NK-92 (cell line): ENCODE measurements around the gene MLXIP.

Experiments used
- DNase-seq: peaks from one replicate; lab custom pipeline; 2025; ENCODE audit not compliant: unreplicated experiment; lab: John Stamatoyannopoulos, UW

Gene MLXIP

DNA sequence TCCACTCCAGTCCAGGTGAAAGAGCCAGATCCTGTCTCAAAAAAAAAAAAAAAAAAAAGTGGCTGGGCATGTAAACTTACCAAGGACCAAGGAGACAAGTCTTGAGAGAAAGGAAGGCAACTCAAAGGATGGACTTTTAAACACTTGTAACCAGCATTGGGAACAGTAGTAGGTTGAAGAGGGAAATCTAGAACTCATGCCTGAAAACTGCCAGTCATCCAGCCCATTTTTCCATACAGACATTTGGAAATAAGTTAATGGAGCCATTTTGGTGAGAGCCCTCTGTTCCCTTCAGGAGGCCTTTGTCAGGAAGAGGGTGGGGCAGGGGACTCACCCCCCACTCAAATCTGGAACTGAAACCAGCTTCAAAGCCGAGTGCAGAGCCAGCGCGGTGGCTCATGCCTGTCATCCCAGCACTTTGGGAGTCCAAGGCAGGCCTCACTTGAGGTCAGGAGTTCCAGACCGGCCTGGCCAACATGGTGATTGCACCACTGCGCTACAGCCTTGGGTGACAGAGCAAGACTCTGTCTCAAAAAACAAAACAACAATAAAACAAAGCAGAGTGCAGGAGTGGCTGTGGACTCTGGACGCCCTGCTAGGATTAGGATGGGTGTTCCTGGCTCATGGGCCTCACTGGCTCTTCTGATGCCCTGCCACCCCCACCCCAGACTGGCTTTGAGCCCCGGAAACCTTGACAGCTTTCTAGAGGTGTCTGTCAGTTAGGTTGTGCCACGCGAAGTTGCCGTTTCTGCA is 1.6 kb upstream of the MLXIP start:
- no peak for DNase-seq

DNA sequence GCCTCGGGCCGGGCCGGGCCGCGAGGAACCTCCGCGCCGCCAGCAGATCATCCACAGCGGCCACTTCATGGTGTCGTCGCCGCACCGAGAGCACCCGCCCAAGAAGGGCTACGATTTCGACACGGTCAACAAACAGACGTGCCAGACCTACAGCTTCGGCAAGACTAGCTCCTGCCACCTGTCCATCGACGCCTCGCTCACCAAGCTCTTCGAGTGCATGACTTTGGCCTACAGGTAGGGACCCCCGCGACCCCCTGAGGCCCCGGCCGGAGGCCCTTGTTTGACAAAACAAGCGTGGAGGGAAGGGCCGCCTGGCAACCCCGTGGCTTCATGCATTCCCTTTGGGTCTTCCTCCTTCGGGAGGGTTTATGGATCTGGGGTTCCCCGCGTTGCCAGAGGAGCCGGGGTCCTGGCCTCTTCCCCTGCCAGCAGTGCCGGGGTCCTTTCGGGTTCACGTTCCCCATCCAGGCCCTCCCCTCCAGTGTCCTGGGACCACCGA is 526 bp downstream of the MLXIP start:
- no peak for DNase-seq

DNA sequence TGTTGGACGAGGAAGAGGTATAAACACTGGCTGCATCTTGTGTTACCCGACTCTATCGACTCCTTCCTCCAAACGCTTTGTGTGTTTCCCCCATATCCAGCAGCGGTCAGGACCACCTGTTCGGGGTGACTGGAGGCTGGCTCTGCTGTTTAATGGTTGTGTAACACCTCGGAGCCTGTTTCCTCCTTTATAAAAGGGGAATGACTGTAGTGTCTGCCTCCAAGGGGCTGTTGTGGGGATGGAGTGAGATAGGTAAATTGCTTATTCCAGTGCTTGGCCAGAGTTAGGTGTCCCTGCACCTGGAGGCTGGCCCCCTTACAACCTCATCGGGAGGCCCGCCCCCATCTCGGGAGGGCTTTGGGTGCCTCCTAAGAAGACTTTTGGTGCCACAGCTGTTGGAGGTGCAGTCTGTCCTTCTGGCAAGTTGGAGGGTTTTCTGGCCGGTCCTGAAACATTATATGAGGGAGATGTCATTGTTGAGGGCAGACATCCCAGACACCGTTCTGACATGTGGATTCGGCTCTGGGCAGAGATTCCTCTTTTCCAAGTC is 1.1 kb downstream of the MLXIP start:
- DNase-seq, result no peak

DNA sequence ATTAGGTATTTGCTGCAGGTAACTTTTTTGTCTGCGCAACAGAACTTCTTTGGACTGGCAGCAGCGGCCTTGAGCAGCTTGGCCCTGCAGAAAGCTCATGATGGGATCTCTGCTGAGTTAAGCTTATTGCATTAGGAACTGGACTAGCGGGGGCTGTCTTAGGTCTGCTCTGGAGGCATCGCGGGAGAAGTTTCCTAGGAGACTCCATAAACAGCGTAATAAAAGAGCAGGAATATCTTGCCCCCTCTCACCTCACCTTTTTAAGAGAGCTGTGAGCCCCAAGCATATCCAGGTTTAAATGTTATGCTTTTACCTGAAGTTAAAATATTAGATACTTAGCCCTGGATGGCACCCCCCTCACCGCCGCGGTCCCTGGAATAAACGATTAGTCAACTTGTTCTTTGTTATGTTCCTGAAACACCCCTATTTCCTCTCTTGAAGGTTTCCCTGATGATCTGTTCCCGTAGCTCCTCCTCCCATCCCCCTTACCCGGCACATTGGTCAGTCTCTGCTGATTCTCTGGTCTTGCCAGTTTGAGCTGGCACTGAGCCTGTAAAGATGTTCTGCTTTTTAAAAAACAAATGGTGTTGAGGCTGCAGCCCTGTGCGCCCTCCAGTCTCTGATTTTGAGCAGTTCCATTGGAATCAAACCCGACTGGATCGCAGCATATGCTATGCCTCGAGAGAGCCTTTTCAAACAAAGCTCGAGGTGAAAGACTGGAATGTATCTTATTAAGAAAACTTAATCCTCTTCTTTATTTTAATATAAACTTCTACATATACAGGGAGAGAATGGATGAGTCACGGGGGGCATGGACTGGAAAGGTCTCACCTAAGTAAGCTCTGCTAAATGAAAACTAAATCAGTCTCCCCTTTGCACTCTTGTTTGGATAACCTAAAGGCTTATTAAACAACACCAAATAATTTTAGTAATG is 1.9 kb downstream of the MLXIP start:
- no peak for DNase-seq

DNA sequence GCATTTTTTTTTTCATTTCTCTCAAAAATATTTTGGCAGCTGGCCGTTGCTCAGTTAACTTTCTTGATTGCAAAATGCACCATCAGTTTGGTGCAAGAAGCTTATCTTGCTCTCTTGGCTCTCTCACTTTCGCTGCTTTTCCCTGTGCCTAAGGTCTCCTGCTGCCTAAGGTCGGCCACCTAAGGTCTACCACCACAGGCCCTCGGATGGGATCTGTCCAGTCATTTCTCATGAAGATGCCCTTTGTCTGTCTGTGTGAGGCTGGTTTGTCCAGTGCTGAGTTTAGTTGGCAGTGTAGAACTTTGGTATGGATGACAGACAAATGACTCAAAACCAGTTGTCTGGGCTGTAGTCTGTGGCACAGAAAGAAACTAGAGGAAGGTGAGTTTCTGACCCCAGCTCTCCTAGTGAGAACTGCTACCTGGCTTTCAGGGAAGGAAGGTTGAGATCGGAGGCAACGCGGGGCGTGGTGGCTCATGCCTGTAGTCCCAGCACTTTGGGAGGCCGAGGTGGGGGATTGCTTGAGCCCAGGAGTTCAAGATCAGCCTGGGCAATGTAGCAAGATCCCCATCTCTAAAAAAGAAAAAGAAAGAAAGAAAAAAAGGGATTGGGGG is 2.6 kb downstream of the MLXIP start:
- DNase-seq, result no peak

DNA sequence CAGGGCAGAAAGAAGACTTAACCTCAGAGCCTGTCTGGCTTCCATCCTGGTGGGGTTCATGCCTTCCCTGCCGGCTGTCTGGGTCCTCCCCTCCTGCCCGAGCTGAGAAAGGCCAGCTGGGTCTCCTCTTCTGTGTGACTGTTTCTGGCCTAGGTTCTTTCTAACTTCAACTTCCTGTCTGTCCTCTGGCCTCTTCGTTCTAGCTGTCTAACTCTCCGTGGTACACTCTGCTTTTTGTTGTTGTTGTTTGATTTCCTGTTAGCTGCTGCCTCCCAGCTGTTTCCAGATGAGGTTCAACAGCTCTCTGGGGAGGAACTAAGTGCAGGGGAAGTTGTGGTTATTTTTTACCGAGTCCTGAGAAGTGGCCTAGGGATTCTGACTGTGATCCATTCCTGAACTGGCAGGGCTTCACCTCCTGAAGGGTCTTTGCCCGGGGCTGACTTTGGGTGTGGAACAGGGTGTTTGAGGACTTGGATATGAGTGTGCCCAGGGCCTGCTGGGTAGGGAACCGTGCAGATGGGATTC is 3.2 kb downstream of the MLXIP start:
- no peak for DNase-seq

DNA sequence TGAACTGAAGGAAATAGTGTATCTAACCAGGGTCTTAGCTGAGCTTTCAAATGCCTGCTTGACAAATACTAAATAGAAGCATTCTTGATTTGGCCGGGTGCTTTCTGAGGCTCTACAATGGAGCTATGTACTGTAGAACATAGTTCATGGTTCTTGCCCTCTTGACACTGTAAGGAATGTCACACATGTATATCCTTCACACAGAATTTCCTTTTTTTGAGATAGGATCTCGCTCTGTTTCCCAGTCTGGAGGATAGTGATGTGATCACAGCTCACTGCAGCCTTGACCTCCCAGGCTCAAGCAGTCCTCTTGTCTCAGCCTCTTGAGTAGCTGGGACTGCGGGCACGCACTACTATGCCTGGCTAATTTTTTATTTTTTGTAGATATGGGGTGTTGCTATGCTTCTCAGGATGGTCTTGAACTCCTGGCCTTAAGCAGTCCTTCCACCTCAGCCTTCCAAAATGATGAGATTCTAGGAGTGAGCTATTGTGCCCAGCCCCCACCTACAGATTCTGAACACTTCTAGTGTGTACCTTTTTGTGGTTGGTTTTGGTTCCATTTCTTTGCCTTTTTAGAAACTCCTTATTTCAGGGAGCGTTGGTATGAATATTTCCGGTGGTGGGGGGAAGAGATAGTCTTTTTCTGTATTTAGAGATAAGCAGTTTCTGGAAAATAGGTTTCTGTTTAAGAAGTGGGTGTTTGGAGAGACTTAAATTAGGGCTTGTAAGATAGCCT is 4.2 kb downstream of the MLXIP start:
- no peak for DNase-seq

DNA sequence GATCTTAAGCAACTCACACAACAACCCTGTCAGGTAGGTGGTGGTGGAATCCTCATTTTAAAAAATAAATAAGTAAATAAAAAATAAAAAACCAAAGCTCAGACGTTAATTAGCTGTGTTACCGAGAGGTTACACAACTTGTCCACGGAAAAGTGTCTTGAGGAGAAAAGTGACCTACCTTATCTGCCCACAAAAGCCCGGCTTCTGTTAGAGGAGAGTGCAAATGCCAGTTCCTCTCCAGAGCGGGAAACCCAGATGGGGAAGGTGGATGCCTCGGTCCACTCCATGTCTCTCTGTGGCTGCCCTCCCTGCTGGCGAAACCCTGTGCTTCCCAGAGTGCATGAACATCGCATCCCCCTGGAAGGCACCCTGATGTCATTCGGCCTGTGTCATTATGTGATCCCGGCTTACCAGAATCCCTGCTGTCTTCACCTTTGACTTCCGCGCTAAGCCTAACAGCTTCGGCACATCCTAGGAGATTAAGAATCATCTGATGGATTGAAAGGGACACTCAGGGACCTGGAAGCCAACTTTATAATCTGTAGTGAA is 6.4 kb downstream of the MLXIP start:
- DNase-seq, result no peak

DNA sequence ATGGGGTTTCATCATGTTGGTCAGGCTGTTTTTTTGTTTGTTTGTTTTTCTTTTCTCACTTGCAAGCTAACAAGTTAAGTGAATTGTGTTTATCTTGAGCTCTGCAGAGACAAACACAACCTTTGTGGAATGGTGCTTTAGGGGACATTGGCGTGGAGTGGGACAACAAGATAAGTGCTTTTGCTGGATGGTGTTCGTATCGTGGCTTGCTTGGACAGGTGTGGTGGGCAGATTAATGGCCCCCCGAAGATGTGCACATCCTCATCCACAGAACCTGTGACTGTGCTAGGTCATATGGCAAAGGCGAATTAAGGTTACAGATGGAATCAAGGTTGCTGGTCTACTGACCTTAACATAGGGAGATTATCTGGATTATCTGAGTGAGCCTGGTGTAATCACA is 7.0 kb downstream of the MLXIP start:
- DNase-seq, result no peak

DNA sequence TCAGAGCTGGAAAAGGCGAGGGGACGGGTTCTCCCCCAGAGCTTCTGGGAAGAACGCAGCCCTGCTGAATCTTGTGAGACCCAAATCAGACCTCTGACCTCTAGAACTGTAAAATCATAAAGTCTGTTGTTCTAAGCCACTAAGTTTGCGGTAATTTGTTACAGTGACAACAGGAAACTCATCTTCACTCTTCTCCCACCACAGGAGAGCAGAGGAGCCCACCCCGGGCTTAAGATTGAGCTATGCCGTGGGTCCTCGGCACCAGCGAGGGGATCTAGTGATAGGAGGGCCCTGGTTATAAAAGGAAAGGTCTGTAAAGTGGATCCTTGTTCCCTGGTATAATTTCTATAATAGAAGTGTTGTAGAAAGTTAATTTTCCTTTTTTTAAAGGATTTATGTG is 7.6 kb downstream of the MLXIP start:
- no peak for DNase-seq

DNA sequence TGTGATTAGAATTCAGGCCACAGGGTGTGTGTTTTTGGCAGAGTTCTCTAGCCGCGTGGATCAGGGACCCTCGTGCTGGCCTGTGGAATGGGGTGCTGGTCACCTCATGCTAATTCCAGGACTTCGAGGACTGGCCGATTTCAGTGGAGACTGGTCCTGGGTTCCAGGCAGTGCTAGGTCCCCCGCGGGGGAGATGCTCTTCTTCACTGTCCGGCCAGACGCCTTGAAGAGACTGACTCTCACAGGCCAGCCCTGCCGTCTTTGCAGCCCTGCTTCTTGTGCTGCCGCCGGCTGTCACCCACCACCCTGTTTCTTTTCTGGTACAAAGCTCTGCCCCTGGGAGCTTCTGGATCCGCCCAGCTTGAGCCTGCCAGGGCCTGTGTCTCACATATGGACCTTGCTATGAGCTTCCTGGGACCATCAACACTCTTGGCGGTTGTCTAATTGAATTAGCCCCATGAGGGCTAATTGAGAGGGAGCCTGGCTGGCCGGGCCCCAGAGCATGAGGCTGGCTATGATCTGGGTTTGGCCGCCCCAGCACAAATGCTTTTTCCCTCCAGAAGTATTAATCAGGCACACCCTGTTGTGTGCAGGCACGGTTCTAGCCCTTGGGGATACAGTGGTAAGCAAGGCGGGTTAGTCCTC is 8.2 kb downstream of the MLXIP start:
- no peak for DNase-seq

DNA sequence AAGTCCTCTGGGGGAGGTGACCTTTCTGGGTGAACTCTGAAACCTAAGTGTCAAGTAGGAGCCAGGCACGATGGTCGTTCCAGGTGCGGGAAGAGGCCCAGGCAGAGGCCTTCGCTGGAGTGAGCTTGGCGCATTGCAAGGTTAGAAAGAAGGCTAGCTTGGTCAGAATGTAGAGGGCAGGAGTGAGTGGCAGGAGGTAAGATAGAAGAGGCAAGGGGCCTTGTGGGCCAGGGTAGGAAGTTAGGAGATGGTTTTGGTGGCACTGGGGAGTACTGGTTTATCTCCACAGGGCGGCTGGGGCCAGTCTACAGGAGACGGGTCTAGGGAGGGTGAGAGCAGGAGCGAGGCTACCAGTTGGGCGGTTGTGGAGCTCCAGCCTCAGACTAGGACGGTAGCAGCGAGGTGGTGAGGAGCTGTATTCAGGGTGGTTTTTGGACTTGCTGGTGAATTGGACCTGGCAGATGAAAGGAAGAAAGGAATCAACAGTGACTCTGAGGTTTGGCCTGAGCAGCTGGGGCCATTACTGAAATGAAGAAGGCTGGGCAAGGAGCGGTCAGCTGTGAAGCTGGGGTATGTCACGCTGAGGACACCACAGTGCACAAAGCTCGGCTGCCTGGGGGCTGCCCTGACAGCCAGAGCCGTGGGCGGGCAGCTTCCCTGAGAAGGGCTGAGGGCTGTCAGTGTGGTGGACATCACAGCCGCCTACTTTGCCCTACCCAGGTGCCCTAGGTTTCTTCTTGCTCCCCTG is 9.0 kb downstream of the MLXIP start:
- DNase-seq, result no peak

DNA sequence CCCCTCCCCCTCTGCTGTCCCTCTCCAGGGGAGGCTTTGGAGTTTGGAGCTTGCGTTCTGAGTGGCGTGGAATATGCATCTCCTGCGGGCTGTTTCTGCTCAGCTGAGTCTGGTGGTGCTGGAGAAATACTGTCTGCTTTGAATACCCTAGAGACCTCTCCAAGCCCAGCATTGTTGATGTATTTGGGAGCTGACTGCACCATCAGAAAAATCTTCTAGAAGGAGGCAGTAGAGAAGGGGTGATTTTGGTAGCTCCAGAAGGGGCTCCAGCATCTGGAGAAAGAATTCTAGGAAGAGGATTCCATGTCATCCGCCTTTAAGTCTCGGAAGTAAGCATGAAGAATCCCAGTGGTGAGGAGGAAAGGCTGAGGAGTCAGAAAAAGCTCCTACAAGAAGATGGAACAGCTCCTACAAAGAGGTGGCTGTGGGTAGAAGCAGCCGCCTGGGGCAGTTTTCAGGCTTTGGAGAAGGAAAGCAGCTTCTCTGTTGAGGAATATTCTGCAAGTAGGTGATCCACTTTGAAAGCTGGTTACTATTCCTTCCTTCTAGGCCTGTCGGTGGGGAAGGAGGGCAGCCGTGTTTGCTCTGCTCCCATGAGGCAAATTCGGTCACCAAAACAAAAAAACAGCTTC is 9.7 kb downstream of the MLXIP start:
- no peak for DNase-seq

DNA sequence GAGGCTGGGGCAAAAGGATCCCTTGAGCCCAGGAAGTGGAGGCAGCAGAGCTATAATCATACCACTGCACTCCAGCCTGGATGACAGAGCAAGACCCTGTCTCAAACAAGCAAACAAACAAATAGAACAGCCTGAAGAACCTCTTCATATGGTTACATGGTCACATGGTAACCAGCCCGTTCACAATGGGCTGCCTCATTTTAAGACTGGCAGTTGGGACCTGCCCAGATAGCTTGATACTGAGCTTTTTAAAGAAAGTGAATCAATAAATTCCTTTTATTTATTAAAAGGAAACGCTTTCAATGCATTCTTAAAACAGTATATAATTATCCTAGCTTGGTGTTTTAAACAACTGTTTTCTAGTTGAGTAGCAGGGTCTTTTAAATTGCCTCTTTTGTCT is 10.5 kb downstream of the MLXIP start:
- no peak for DNase-seq

DNA sequence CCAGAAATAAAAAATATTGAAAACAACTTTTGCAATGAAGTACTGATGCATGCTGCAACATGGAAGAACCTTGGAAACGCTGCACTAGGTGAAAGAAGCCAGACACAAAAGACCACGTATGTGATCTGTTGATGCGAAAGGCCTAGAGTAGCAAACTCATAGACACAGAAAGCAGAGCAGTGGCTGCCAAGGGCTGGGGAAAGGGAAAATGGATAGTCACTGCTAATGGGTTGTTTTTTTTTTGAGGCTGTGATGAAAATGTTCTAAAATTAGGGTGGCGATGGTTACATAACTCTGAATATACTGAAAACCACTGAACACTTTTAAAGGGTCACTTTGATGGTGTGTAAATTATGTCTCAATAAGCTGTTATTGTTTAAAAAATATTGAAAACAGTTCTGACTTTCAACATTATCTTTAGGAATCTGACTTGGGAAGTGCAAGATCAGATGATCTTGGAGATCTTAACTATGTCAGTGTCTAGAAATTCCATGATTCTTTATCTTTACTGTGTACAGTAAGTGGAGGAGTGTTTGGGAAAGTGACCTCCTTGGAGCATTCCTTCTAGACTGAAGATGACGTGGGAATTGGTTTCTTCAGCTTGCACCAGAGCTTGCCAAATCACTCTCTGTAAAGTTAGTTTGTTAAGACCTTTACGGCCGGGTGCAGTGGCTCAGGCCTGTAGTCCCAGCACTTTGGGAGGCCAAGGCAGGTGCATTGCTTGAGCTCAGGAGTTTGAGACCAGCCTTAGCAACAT is 12.4 kb downstream of the MLXIP start:
- DNase-seq, result no peak

DNA sequence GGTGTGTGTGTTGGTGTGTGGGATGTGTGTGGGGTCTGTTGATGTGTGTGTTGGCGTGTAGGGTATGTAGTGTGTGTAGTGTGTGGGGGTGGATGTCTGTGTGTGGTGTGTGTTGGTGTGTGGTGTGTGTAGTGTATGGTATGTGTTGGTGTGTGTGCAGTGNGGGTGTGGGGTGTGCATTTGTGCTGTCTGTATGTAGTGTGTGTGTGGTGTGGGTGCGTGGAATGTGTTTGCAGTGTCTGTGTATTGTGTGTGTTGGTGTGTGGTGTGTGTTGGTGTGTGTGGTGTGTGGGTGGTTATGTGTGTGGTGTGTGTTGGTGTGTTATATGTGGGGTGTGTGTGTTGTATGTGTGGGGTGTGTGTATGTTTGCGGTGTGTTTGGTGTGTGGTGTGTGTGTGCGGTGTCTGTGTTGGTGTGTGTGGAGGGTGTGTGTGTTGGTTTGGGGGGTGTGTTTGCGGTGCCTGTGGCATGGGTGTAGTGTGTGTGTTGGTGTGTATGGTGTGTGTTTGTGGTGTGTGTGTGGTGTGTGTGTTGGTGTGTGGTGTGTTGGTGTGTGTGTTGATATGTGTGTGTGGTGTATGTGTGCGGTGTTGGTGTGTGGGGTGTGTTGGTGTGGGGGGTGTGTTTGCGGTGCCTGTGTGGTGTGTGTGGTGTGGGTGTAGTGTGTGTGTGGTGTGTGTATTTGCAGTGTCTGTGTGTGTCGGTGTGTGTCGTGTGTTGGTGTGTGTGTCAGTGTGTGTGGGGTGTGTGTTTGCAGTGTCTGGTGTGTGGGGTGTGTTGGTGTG is 14.7 kb downstream of the MLXIP start:
- no peak for DNase-seq

DNA sequence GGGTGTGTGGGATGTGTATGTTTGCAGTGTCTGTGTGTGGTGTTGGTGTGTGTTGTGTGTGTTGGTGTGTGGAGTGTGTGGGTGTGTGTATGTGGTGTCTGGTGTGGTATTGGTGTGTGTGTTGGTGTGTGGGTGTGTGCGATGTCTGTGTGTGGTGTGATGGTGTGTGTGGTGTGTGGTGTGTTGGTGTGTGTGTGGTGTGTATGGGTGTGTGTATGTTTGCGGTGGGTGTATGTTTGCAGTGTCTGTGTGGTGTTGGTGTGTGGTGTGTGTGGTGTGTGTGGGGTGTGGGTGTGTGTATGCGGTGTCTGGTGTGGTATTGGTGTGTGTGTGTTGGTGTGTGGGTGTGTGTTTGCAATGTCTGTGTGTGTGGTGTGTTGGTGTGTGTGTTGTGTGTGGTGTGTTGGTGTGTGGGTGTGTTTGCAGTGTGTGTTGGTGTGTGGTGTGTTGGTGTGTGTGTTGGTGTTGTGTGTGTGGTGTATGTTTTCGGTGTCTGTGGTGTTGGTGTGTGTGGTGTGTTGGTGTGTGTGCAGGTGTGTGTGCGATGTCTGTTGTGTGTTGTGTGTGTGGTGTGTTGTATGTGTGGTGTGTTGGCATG is 15.7 kb downstream of the MLXIP start:
- no peak for DNase-seq
